ENCODE data around the gene KIF13A.

DNA sequence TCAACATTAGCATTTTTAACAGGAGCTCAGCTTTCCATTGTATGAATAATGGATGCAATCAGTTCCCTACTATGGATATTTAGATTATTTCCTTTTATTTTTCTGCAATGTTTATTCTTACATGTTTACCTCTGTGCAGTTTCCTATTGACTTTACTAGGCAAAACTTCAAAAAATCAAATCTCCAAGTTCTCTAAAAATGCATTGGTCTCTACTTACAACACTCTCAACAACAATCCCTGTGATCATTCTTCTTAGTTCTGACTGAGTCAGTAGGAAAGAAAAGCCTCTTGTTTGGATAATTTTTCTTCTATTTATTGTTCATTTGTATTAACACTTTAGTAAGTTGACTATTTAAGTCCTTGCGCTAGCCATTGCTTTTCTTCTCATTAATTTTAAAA, 126.1 kb downstream of the KIF13A start:
- no peak for TF ChIP-seq MYB (IDR thresholded peaks at IDR 0.05; ENCODE audit: borderline replicate concordance, low read depth, low read length)
- TF ChIP-seq, protein P1, sequence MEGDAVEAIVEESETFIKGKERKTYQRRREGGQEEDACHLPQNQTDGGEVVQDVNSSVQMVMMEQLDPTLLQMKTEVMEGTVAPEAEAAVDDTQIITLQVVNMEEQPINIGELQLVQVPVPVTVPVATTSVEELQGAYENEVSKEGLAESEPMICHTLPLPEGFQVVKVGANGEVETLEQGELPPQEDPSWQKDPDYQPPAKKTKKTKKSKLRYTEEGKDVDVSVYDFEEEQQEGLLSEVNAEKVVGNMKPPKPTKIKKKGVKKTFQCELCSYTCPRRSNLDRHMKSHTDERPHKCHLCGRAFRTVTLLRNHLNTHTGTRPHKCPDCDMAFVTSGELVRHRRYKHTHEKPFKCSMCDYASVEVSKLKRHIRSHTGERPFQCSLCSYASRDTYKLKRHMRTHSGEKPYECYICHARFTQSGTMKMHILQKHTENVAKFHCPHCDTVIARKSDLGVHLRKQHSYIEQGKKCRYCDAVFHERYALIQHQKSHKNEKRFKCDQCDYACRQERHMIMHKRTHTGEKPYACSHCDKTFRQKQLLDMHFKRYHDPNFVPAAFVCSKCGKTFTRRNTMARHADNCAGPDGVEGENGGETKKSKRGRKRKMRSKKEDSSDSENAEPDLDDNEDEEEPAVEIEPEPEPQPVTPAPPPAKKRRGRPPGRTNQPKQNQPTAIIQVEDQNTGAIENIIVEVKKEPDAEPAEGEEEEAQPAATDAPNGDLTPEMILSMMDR (IDR thresholded peaks at IDR 0.05 in 2 of 3, conservative IDR thresholded peaks at IDR 0.05 in 1 of 3; ENCODE audit: control insufficient read depth in 2 of 3, extremely low read depth in 1 of 3, insufficient read depth in 1 of 3, low read depth in 3 of 3, low read length in 3 of 3), result no peak

All from GM12878 (cell line).